GM10847 (cell line): ENCODE measurements around the gene ZNF41.

Source experiments
- POLR2A ChIP-seq: IDR thresholded peaks from 2 replicates; pipeline ENCODE4 v1.6.1; 2011; ENCODE audit not compliant: insufficient read length; ENCODE audit errors: extremely low read depth

Gene ZNF41

DNA sequence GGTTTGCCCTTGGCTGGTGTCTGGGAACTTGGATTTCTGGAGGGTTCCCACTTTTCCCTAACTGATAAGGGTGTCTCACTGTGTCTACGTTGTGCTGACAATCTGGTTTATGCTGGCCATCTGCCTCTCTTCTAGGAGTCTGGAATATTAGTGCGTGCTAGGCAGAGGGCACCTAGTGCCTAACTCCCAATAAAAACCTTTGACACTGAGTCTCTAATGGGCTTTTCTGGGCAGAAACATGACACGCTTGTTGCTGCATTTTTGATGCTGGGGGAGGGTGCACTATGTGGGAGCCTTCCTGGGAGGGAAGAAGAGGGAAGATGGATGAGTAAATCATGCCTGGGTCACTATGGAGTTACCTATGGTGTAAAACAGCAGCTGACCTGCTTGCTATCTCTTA, 16.3 kb upstream of the ZNF41 start:
- TF ChIP-seq POLR2A = no peak

DNA sequence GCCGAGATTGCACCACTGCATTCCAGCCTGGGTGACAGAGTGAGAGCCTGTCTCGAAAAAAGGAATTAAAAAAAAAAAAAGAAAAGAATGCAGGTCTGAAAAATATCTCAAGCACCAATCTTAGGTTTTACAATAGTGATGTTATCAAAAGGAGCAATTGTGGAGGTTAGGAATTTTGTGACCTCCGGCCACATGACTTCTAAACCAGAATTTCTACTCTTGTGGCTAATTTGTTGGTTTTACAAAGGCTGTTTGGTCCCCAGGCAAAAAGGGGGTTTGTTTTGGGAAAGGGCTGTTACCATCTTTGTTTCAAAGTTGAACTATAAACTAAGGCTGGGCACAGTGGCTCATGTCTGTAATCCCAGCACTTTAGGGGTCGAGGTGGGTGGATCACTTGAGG, 15.4 kb upstream of the ZNF41 start:
- TF ChIP-seq POLR2A = no peak

DNA sequence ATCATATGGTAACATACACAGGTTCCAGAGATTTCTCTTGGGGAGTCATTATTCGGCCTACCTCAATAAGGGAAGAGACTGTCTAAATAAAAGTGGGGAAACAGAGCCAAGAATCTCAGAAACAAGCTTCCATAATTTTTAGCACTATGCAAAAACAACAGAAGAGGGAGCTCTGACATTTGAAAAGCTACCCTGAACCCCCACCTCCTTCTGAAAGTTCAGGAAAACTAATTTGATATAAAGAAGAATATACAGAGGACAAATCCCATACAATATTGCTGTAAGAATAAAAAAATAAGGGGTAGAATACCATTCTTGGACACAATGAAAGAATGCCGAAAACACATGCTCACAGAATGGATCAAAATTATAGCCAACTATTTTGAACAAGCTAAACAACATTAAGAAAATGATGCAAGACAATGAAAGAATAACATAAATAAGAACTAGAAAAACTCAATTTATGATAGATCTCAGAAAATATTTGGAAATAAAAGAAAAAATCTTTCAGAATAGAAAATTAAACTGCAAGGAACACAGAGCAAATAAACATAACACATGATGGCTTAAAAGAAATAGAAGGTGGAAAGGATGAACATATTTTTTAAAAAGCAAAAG, 14.4 kb upstream of the ZNF41 start:
- TF ChIP-seq POLR2A = no peak

DNA sequence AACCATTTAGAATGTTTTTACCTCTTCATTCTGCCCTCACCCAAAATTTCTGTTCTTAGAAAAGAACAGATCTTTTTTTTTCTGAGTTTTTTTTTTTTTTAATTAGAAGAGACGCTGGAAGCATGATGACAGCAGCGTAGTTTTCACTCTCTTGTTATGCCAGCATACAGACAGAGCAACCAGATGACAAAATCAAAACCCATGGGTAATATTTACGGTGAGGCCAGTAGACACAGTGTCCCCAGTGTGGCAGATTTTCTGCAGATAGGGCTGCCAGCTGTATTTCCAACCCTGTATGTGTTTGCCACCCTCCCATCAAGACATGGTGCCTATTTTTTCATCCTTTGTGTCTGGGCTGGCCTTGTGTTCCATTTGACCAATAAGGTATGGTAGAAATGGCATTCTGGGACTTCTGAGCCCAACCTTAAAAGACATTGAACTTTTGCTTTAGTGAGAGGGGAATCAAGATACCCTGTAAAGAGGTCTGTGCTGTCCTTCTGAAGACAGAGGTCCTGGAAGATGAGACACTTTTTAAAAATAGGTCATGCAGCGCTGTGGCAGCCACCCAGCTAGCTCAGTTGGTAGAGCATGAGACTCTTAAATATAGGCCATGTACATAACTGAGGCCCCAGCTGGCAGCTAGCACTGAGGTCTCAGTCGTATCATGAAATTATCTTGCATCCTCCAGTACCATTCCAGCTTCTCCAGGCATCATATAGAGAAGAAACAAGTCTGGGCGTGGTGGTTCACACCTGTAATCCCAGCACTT, 6.7 kb upstream of the ZNF41 start:
- TF ChIP-seq POLR2A = no peak

DNA sequence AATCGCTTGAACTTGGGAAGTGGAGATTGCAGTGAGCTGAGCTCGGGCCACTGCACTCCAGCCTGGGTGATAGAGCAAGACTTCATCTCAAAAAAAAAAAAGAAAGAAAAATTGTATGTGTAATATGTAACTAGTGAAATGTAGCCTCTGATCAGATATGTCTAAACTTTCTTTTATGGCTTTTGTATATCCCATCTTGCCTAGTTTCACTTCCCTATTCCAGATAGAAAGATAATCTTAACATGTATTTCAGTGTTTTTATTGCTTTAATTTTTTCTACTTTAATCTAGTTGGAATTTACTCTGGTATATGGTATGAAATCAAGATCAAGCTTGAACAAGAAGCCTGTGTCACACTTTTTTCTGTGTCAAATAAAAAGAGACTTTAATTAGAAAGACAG, 1.9 kb upstream of the ZNF41 start:
- no peak for TF ChIP-seq POLR2A

DNA sequence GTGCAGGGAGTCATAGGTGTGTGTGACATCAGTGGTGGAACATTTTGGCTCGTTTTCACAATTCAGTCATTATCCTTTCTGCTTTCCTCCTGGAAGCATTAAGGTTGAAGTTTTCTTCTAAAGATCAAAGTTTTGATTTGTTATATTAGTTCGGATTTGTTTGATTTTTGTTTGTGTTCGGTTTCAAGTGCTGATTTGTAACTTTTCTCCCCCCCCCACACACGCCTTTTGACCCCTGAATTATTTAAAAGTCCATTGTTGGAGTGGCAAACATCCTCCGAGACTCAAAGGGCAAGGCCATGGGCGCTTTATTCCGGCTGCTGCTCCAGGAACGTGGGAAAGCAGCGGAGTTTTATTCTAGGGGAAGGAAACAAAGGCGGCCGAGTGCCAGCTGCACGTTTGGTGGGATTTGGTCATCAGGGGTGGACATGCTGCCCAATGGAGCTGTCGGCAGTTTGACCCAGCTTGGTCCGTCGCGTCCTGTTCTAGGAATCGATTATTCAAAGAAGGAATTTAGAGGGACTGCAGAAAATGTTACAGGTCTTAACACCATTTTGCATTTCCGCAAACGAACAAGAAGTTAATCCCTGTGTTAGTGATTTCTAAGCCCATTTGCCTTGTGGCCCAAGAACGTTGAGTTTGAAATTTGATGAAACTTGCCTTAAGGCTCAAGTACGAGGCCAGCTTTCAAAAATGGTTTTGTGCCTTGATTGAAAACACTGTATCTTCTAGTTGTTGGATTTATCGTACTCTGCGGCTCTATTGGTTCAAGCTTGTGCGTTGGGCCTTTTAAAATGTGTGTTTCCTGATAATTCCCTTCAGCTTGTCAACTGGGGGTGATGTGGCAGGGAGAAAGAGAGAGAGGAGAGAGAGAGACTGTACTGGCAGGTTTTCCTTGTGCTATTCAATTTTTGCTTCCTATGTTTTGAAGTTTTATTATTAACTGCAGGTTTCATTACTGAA, 565 bp upstream of the ZNF41 start:
- no peak for TF ChIP-seq POLR2A

DNA sequence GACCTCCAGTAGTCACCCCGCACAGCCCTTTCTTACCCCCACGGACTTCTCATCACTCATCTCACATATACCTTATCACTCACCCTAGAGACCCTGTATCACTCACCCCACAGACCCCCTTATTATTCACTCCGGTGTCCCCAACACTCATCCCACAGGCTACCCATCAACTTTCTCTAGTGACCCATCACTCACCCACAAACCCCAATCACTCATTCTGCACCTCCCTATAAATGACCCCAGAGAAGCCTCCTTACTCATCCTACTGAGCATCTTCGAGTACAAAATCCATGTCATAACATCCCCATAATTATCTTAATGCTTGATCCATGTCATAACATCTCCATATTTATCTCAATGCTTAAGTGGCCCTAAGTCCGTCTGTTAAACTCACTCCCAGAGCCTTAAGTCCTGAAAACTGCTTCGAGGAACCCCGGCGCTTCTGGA, 934 bp downstream of the ZNF41 start:
- no peak for TF ChIP-seq POLR2A

DNA sequence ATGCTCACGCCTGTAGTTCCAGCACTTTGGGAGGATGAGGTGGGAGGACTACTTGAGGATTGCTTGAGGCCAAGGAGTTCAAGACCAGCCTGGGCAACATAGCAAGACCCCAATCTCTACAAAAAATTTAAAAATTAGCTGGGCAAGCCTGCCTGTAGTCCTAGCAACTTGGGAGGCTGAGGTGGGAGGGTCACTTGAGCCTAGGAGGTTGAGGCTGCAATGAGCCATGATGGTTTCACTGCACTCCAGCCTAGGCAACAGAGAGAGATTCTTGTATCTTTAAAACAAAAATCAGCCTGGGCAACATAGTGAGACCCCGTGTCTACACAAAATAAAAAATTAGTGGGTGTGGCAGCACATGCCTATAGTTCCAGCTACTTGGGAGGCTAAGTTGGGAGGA, 1.9 kb downstream of the ZNF41 start:
- TF ChIP-seq POLR2A = no peak

DNA sequence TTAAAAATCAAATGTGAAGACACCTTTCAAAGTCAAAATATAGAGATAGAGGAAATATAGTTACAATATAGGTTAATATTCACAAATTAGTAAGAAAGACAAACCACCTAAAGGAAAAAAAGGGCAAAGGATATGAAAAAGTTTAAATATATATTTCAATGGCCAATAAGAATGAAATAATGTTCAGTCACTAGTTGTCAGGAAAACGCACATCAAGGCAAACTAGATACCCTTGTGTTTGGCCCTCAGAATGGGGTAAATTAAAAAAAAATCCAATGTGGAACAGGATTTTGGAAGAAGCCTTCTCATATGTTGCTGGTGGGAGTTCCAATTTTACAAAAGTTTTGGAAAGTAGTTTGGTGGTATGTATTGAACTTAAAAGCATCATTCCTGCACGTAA, 2.4 kb downstream of the ZNF41 start:
- no peak for TF ChIP-seq POLR2A

DNA sequence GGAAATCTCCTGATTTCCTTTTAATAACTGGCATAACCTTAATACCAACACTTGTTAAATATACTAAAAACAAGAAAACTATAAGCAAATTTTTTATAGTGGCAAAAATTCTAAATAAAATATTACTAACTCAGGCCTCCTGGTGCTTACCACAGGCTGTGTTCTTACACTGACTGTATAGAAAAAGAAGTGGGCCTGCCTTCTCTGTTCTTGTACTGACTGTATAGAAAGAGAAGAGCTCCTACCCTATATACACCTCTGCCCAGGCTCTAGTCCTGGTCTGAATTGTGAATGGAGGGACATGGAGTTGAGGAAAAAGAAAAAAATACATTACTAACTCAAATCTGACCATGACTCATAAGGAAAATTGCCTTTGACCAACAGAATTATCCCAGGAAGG, 7.5 kb downstream of the ZNF41 start:
- no peak for TF ChIP-seq POLR2A

DNA sequence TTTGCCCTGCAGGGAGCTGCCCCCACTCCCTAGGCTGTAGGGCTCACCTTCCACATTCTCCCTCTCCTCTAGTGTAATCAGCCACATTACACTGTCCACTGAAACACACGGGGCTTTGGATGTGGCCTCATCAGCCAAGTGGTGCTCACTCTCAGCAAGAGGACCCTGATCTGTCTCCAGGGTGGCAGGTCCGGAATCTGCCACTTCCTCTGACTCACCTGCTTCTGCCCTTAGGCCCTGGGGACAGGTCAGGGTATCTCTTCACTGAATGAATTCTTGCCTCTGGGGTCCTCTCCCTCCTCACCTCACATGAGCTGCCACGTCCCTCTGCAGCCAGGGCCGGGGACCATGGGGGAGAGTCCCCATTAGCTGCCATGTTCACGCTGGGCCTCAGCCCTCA, 15.9 kb downstream of the ZNF41 start:
- no peak for TF ChIP-seq POLR2A

DNA sequence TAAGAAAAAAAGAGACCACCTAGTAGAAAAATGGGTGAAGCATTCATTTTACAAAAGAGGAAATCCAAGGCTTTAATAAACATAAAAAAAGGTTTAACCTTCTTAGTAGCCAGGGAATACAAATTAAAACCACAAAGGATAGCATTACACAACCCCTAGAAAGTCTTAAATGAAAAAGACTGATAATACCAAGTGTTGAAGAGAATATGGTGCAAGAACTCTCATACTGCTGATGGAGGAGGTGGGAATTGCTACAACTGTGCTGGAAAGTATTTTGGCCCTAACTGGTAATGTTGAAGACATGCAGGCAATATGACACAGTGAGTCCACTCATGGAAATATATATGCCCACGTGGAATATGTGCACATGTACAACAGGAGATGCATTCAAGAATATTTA, 22.5 kb downstream of the ZNF41 start:
- TF ChIP-seq POLR2A = no peak

DNA sequence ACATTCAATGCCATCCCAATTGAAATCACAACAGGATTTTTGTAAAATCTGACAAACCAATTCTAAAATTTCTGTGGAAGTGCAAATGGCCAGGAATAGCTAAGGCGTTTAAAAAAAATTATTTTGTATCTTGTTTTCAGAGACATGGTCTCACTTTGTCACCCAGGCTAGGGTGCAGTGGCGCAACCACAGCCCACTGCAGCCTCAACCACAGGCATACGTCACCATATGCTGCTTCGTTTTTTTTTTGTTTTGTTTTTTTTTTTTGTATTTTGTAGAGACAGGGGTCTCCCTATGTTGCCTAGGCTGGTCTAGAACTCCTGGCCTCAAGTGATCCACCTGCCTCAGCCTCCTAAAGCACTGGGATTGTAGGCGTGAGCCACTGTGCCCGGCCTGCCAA, 24.5 kb downstream of the ZNF41 start:
- TF ChIP-seq POLR2A = no peak

DNA sequence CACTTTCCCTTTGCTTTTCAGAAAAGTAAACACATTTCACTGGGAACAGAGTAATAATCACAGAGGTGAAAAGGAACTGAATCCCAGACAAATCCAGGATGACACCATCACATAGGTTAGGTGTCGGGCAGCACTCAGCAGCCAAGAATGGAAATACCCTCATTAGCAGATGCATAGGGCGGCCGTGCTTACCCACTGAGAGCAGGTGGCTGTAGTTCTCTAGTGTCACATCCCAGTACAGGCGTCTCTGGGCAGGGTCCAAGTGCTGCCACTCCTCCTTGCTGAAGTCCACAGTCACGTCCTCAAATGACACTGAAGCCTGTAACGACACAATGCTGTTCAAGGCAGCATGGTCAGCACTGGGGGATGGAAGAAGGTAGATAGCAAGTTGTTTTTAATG, 26.9 kb downstream of the ZNF41 start:
- TF ChIP-seq POLR2A = no peak

DNA sequence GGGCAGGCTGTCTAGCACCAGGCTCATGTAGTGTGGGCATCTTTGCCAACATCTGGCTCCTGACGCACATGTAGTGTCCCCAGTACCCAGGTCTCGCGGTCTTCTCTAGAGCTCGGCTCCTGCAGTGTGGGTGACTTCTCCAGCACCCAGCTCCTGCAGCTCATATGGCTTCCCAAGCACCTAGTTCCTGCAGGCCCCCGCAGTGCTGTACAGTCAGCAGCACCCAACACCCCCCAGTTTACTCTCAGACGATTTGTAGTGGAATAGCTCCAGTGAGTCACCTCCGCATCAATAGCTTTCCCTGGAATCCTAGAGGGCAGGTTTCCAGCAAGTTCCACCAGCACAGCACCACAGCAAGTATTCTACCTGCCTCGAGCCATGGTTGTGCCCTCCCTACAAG, 30.9 kb downstream of the ZNF41 start:
- TF ChIP-seq POLR2A = no peak
